HG03025 (cell line): ENCODE results near the gene CA12.
A peak's percentile ranks its signal among the peaks of the same experiment; 100 is the strongest.

ENCODE experiments used
- ATAC-seq: cut with Tn5 transposase; IDR thresholded peaks from one replicate; pipeline ENCODE4 v1.9.1; 2021; ENCODE audit warnings: mild to moderate bottlenecking, moderate library complexity; ENCODE audit not compliant: unreplicated experiment, low FRiP score

Gene CA12

GRCh38 chr15:63277893-63278456, 103.7 kb downstream of the CA12 start:
- ATAC-seq = peak; percentile 27

DNA sequence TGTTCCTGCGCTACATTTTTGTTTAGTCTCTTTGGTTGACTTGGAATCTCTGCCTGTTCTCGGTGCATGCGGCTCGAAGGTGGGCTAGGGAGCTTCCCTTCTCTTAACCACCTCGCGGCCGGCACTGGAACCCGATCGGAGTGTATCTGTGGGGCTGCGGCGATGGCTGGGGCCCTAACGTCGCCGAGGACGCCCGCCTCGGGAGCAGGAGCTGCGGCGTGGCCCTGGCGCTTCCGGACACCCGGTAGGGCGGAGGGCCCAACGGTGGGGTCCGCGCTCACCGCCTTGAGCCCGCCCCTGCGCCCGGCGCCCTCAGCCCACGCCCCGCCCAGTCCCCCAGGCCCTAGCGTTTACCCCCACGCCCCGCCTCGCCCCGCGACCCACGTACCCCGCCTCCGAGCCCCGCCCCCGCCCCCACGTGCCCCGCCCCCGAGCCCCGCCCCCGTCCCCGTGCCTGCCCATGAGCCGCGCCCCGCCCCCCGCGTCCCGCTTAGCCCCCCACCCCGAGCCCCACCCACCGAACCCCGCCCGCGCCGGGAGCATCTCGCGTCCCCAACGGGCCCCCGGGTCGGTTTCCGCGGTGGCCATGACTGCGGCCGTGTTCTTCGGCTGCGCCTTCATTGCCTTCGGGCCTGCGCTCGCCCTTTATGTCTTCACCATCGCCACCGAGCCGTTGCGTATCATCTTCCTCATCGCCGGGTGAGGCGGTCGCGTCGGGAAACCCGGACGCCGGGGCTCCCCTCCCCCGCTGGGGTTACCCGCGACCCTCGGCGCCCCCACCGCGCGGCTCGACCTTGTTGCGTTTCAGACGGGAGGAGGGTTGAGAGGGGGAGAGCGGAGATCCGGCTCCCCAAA, 104.4 kb downstream of the CA12 start, which contains the start of gene APH1B:
TSS of gene APH1B (plus strand) at position 568 of the 855 bp plus-strand sequence. CDS start at position 587, 19 bp downstream.
- ATAC-seq = peak; percentile 56

- no peak for ATAC-seq
These were observed 105.2 kb downstream of the CA12 start for GRCh38 chr15:63276342-63277037.

- ATAC-seq = no peak
These were observed 107.2 kb downstream of the CA12 start for GRCh38 chr15:63274427-63274826.
